Activated CD8-positive, alpha-beta T cell treated with anti-CD3 and anti-CD28 coated beads for 36 hours (primary cell): Measurements from ENCODE around the gene AGO3. TPM values are rescaled to one million over a fixed set of nuclear protein-coding genes. Genes with fewer than 3 reads are reported as not detected.
A peak's percentile ranks its signal among the peaks of the same experiment; 100 is the strongest.

Experiments
- ATAC-seq: fragments of 200-7000 bp; cut with Tn5 transposase; one replicate; pipeline ENCODE4 v1.10.0; 2021; ENCODE audit warnings: mild to moderate bottlenecking, moderate library complexity
- CTCF ChIA-PET: fragments of 350-600 bp; sonication (Branson Sonifier 250); formaldehyde crosslinking; loops from one replicate; lab custom pipeline; 2021; ENCODE audit warnings: antibody characterized with exemption; lab: Charles Lee
- POLR2A ChIA-PET: fragments of 350-600 bp; sonication (Branson Sonifier 250); formaldehyde crosslinking; loops from one replicate; lab custom pipeline; 2021; ENCODE audit warnings: antibody characterized with exemption; lab: Charles Lee
- DNase-seq: peaks from one replicate; pipeline ENCODE4 v3.0.0-alpha.2; 2020
- H3K27ac Mint-ChIP-seq: one replicate; pipeline ENCODE4 v1.8.0; 2021; ENCODE audit warnings: mild to moderate bottlenecking, mixed read lengths
- H3K27me3 Mint-ChIP-seq: one replicate; pipeline ENCODE4 v1.8.0; 2021; ENCODE audit warnings: mixed read lengths
- H3K36me3 Mint-ChIP-seq: one replicate; pipeline ENCODE4 v1.8.0; 2021; ENCODE audit warnings: low read depth, mixed read lengths
- H3K4me1 Mint-ChIP-seq: one replicate; pipeline ENCODE4 v1.8.0; 2021; ENCODE audit warnings: low read depth, mixed read lengths
- H3K4me3 Mint-ChIP-seq: one replicate; pipeline ENCODE4 v1.8.0; 2021; ENCODE audit warnings: mild to moderate bottlenecking, moderate library complexity, mixed read lengths
- H3K9me3 Mint-ChIP-seq: one replicate; pipeline ENCODE4 v1.8.0; 2021; ENCODE audit warnings: mixed read lengths
- intact Hi-C: fragments of 100-400 bp; cut with micrococcal nuclease; formaldehyde crosslinking; loops from one replicate; pipeline ENCODE4 v1.10.0; 2022
- total RNA-seq, 2 experiments: library from RNA; stranded (reverse); gene quantifications; one replicate each; pipeline ENCODE4 v1.2.3, GENCODE V29; 2021
- TF ChIP-seq, protein P1 (sequence below): fragments of 200-600 bp; IDR thresholded peaks from one replicate; pipeline ENCODE4 v1.8.0; 2022; ENCODE audit warnings: antibody characterized with exemption, mild to moderate bottlenecking

AGO3 gene
- total RNA-seq, 2 experiments from 2014 or later = 27.7 to 30.0 TPM

- no peak for ATAC-seq
- Mint-ChIP-seq H3K4me1 (no peaks in the 10 kb centered on the region), H3K27ac (no peak overlapping the region), H3K36me3 (no peaks in the 10 kb centered on the region), H3K4me3 (no peak overlapping the region), H3K27me3 (peaks cover 27% of the 10 kb centered on the region), H3K9me3 (no peaks in the 10 kb centered on the region)
- intact Hi-C loops = no loop called here
- TF ChIP-seq, protein P1, sequence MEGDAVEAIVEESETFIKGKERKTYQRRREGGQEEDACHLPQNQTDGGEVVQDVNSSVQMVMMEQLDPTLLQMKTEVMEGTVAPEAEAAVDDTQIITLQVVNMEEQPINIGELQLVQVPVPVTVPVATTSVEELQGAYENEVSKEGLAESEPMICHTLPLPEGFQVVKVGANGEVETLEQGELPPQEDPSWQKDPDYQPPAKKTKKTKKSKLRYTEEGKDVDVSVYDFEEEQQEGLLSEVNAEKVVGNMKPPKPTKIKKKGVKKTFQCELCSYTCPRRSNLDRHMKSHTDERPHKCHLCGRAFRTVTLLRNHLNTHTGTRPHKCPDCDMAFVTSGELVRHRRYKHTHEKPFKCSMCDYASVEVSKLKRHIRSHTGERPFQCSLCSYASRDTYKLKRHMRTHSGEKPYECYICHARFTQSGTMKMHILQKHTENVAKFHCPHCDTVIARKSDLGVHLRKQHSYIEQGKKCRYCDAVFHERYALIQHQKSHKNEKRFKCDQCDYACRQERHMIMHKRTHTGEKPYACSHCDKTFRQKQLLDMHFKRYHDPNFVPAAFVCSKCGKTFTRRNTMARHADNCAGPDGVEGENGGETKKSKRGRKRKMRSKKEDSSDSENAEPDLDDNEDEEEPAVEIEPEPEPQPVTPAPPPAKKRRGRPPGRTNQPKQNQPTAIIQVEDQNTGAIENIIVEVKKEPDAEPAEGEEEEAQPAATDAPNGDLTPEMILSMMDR = no peak
- DNase-seq = no peak
- ChIA-PET POLR2A (no interaction called here), CTCF (no interaction called here)
These were observed 151.1 kb downstream of the AGO3 start for GRCh38 chr1:36081926-36082485.

- intact Hi-C loops = no loop called here
- Mint-ChIP-seq H3K27me3 (peaks cover 28% of the 10 kb centered on the region), H3K27ac (no peak overlapping the region), H3K4me3 (no peak overlapping the region), H3K9me3 (no peaks in the 10 kb centered on the region), H3K36me3 (no peaks in the 10 kb centered on the region), H3K4me1 (no peaks in the 10 kb centered on the region)
- CTCF ChIA-PET = no interaction called here
- DNase-seq (no peak), ATAC-seq (no peak)
- POLR2A ChIA-PET = no interaction called here
- TF ChIP-seq, protein P1 = no peak
These were observed 152.3 kb downstream of the AGO3 start for GRCh38 chr1:36083219-36083618.

- H3K4me1 Mint-ChIP-seq = no peaks in the 10 kb centered on the region
- intact Hi-C loops = no loop called here
- H3K27ac Mint-ChIP-seq = no peak within 1 kb of the TSS
- TF ChIP-seq, protein P1 = no peak
- ATAC-seq = no peak
- no peak within 1 kb of the TSS for H3K4me3 Mint-ChIP-seq
- CTCF ChIA-PET = interaction anchor here (0.8 kb wide), 1 partner anchor 33 kb away, joined by 3 read pairs; no protein-coding TSS in a partner anchor
- POLR2A ChIA-PET = no interaction called here
- peak; percentile 25 for DNase-seq
- H3K27me3 Mint-ChIP-seq = peaks cover 28% of the 10 kb centered on the region
- H3K9me3 Mint-ChIP-seq = no peaks in the 10 kb centered on the region
- H3K36me3 Mint-ChIP-seq = no peaks in the 10 kb centered on the region
These were observed 153.0 kb downstream of the AGO3 start, which contains the start of gene TEKT2 for GRCh38 chr1:36083635-36084496. Gene TEKT2 (plus strand): TSS chr1:36084094. CDS start chr1:36084922, 828 bp downstream.

DNA sequence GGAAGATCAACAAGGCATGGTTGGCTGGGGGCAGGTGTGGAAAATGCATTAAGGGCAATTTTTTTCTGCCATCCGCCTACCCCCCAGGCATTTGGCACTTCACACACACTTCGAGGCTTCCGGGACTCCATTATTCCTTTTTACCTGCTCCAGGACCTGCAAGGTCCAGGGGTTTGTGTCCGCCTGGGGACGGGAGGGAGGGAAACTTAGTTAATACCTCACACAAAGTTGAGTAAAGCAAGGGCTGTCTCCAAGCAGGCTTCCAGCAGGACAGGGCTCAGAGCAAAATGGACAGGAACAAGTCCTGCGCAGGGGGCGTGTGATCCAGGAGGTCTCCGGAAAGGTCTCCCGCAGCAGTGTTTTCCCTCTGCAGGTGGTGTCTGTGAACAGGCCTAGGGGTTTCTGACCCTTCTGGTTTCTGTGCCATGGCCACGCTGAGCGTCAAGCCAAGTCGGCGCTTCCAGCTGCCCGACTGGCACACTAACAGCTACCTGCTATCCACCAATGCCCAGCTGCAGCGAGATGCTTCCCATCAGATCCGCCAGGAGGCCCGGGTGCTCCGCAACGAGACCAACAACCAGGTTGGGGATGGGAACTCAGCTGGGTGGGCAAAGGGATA is 153.7 kb downstream of the AGO3 start:
- TF ChIP-seq, protein P1 = no peak
- no peaks in the 10 kb centered on the region for H3K9me3 Mint-ChIP-seq
- no peak overlapping the region for H3K4me3 Mint-ChIP-seq
- H3K27ac Mint-ChIP-seq = no peak overlapping the region
- H3K36me3 Mint-ChIP-seq = peaks cover 5% of the 10 kb centered on the region
- ATAC-seq (no peak), DNase-seq (no peak)
- CTCF ChIA-PET = interaction anchor here (0.8 kb wide), 1 partner anchor 33 kb away, joined by 3 read pairs; no protein-coding TSS in a partner anchor
- POLR2A ChIA-PET = no interaction called here
- H3K4me1 Mint-ChIP-seq = peaks cover 2% of the 10 kb centered on the region
- H3K27me3 Mint-ChIP-seq = peaks cover 28% of the 10 kb centered on the region
- intact Hi-C loops = loop anchor here (5.0 kb wide), 1 partner anchor 152 kb away; the partner anchor contains the start of gene AGO3
